Stomach (tissue), 4 donors: ENCODE results near the gene PTPN3.

Experiments used
- POLR2A ChIP-seq, 4 donors: fragments of 450-650 bp; IDR thresholded peaks; one replicate each; pipeline ENCODE4 v1.6.1; 2016; ENCODE audit warnings: antibody characterized with exemption in 4 of 4, control low read depth in 2 of 4, mild to moderate bottlenecking in 1 of 4, moderate library complexity in 1 of 4
- POLR2AphosphoS5 ChIP-seq, 3 donors: sonication (generic); formaldehyde crosslinking; IDR thresholded peaks; one replicate each; pipeline ENCODE4 v1.6.1; 2016; ENCODE audit warnings: antibody characterized with exemption in 3 of 3
- TF ChIP-seq, protein P1 (sequence below), 7 experiments: fragments of 450-650 bp in 4 of 7; fragments of 200-600 bp in 3 of 7; sonication (generic) in 3 of 7; IDR thresholded peaks; one replicate each; pipeline ENCODE4 v1.5.1; 2016 to 2019; ENCODE audit warnings: antibody characterized with exemption in 7 of 7, control low read depth in 2 of 7, mild to moderate bottlenecking in 1 of 7

DNA sequence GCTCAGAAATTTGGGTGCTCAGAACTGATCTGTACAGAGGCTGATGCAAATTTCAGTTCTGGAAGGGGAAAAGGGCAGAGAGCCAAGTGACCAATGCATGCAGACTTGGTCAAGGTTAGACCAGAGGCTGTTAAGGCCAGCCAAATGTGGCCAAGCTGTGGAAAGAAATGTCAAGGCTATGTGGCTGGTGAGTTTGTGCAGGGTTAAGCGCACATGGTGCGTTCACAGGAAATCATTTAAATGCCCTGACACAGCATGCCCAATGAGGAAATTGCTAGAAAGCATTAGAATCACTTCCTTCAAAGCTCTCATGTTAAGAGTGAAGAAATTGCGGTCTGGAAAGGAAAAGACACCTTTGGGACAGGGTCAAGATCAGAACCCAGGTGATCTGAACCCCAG, 58.0 kb downstream of the PTPN3 start:
- TF ChIP-seq POLR2A (IDR thresholded peaks at IDR 0.05) (no peak), POLR2AphosphoS5 (IDR thresholded peaks at IDR 0.05) (no peak)
- TF ChIP-seq, protein P1, sequence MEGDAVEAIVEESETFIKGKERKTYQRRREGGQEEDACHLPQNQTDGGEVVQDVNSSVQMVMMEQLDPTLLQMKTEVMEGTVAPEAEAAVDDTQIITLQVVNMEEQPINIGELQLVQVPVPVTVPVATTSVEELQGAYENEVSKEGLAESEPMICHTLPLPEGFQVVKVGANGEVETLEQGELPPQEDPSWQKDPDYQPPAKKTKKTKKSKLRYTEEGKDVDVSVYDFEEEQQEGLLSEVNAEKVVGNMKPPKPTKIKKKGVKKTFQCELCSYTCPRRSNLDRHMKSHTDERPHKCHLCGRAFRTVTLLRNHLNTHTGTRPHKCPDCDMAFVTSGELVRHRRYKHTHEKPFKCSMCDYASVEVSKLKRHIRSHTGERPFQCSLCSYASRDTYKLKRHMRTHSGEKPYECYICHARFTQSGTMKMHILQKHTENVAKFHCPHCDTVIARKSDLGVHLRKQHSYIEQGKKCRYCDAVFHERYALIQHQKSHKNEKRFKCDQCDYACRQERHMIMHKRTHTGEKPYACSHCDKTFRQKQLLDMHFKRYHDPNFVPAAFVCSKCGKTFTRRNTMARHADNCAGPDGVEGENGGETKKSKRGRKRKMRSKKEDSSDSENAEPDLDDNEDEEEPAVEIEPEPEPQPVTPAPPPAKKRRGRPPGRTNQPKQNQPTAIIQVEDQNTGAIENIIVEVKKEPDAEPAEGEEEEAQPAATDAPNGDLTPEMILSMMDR (IDR thresholded peaks at IDR 0.05), result no peak
